ENCODE data around the gene NXPH4. TPM values are rescaled to one million over a fixed set of nuclear protein-coding genes. Genes with fewer than 3 reads are reported as not detected.

Gene NXPH4
- total and polyA plus RNA-seq, 2 donors (not counting 1 experiment from before 2014, with no cell fraction given): 3.5 to 8.6 TPM

- H3K79me2 ChIP-seq (ENCODE audit: control insufficient read depth, insufficient read depth, low read length): peaks cover 5% of the 10 kb centered on the region
- no peaks in the 10 kb centered on the region for H3K36me3 ChIP-seq (replicated peaks in 1 of 2; ENCODE audit: control extremely low read depth in 1 of 2, control insufficient read depth in 1 of 2, extremely low read depth in 1 of 2, insufficient read depth in 2 of 2, low read length in 1 of 2)
- H4K20me1 ChIP-seq (ENCODE audit: control insufficient read depth, insufficient read depth, low read length, poor library complexity, severe bottlenecking): peaks cover 22% of the 10 kb centered on the region
- H3K4me3 Mint-ChIP-seq: peak overlapping the region; percentile 49
- POLR2A ChIA-PET: interaction anchor here (1.3 to 7.5 kb wide), 2 partner anchors 10 to 15 kb away, joined by 3 to 89 read pairs; a partner anchor contains a TSS
- H3K4me3 ChIP-seq (ENCODE audit: control extremely low read depth in 1 of 5, extremely low read depth in 1 of 5, insufficient read depth in 1 of 5, low read depth in 2 of 5, low read length in 4 of 5): no peak overlapping the region
- H3K27me3 Mint-ChIP-seq: peaks cover 55% of the 10 kb centered on the region
- no peak overlapping the region for H3K4me2 ChIP-seq (replicated peaks; ENCODE audit: low read depth, low read length, poor library complexity, severe bottlenecking)
- no peak overlapping the region for H3K27ac ChIP-seq (ENCODE audit: low read length in 2 of 2)
- peaks cover 80 to 81% of the 10 kb centered on the region in 2 donors for H3K4me1 ChIP-seq (ENCODE audit: control insufficient read depth in 2 of 2, insufficient read depth in 2 of 2, low read length in 2 of 2)
- DNase-seq (peak; percentile 48), ATAC-seq (ENCODE audit: low read depth) (no peak)
- WGBS (ENCODE audit: insufficient coverage): 33% methylated on average over 20 of the region's 22 CpGs
- no peaks in the 10 kb centered on the region for H3K9me3 Mint-ChIP-seq (ENCODE audit: insufficient read depth)
- no peak overlapping the region for H3K27ac Mint-ChIP-seq
- H2AFZ ChIP-seq (ENCODE audit: insufficient read depth, low read depth, low read length, poor library complexity, severe bottlenecking): no peak overlapping the region
- CTCF ChIA-PET: interaction anchor here (0.6 to 31.1 kb wide), 4 partner anchors 7 to 109 kb away, joined by 3 to 838 read pairs (median 182); partner anchors contain the start of gene NXPH4
- no peak overlapping the region for H3K9ac ChIP-seq (ENCODE audit: low read length)
- peaks cover 0 to 90% (median 58%) of the 10 kb centered on the region in 4 experiments for H3K27me3 ChIP-seq (replicated peaks in 1 of 4; ENCODE audit: control extremely low read depth in 1 of 4, control insufficient read depth in 3 of 4, insufficient read depth in 4 of 4, low read length in 3 of 4)
- peaks cover 69% of the 10 kb centered on the region for H3K4me1 Mint-ChIP-seq
- peaks cover 0 to 48% (median 0%) of the 10 kb centered on the region in 3 donors for H3K9me3 ChIP-seq (ENCODE audit: control extremely low read depth in 1 of 3, control insufficient read depth in 2 of 3, insufficient read depth in 1 of 3, low read length in 2 of 3)
- TF ChIP-seq EZH2 (IDR thresholded peaks at IDR 0.05; ENCODE audit: borderline replicate concordance, insufficient read depth, low read depth, low read length, poor library complexity, severe bottlenecking): peak; percentile 14
- TF ChIP-seq, protein P1, sequence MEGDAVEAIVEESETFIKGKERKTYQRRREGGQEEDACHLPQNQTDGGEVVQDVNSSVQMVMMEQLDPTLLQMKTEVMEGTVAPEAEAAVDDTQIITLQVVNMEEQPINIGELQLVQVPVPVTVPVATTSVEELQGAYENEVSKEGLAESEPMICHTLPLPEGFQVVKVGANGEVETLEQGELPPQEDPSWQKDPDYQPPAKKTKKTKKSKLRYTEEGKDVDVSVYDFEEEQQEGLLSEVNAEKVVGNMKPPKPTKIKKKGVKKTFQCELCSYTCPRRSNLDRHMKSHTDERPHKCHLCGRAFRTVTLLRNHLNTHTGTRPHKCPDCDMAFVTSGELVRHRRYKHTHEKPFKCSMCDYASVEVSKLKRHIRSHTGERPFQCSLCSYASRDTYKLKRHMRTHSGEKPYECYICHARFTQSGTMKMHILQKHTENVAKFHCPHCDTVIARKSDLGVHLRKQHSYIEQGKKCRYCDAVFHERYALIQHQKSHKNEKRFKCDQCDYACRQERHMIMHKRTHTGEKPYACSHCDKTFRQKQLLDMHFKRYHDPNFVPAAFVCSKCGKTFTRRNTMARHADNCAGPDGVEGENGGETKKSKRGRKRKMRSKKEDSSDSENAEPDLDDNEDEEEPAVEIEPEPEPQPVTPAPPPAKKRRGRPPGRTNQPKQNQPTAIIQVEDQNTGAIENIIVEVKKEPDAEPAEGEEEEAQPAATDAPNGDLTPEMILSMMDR (IDR thresholded peaks at IDR 0.05): no peak
- intact Hi-C loops (cut with micrococcal nuclease): no loop called here
Observed at GRCh38 chr12:57223191-57224165, 6.9 kb downstream of the NXPH4 start.

Data from B cell (primary cell).